ENCODE results near the gene PIBF1.

Gene PIBF1

DNA sequence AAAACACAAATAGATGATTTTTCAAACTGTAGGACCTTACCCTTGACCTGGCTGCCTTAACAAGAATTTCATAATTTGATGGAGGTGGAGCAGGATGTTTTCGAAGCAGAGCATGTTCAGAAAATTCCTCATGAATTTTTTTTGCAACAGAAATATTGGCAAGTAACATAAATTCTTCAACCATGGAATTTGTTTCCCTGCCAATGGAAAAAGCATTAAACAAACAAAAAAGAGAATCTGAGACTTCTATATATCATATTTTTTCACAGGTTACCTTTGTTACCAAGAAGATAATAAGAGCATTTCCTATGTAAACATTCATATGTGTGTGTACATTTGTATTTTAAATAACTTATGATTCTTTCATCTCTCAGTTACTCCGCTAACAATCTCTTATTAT, 18.5 kb upstream of the PIBF1 start:
- TF ChIP-seq POLR2AphosphoS5 (IDR thresholded peaks at IDR 0.05; ENCODE audit: low read depth, low read length), result no peak
- TF ChIP-seq, protein P1, sequence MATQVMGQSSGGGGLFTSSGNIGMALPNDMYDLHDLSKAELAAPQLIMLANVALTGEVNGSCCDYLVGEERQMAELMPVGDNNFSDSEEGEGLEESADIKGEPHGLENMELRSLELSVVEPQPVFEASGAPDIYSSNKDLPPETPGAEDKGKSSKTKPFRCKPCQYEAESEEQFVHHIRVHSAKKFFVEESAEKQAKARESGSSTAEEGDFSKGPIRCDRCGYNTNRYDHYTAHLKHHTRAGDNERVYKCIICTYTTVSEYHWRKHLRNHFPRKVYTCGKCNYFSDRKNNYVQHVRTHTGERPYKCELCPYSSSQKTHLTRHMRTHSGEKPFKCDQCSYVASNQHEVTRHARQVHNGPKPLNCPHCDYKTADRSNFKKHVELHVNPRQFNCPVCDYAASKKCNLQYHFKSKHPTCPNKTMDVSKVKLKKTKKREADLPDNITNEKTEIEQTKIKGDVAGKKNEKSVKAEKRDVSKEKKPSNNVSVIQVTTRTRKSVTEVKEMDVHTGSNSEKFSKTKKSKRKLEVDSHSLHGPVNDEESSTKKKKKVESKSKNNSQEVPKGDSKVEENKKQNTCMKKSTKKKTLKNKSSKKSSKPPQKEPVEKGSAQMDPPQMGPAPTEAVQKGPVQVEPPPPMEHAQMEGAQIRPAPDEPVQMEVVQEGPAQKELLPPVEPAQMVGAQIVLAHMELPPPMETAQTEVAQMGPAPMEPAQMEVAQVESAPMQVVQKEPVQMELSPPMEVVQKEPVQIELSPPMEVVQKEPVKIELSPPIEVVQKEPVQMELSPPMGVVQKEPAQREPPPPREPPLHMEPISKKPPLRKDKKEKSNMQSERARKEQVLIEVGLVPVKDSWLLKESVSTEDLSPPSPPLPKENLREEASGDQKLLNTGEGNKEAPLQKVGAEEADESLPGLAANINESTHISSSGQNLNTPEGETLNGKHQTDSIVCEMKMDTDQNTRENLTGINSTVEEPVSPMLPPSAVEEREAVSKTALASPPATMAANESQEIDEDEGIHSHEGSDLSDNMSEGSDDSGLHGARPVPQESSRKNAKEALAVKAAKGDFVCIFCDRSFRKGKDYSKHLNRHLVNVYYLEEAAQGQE (IDR thresholded peaks at IDR 0.05; ENCODE audit: insufficient read depth in 1 of 2, low read depth in 2 of 2, low read length in 2 of 2), result no peak
- TF ChIP-seq TAF1 (IDR thresholded peaks at IDR 0.05; ENCODE audit: borderline replicate concordance, insufficient read depth, low read length), result no peak
- TF ChIP-seq FOXP2 (optimal IDR thresholded peaks at IDR 0.05; ENCODE audit: borderline replicate concordance, extremely low read depth, extremely low read length, insufficient read depth), result no peak
- TF ChIP-seq SIN3A (IDR thresholded peaks at IDR 0.05; ENCODE audit: borderline replicate concordance, insufficient read depth, low read length), result no peak

DNA sequence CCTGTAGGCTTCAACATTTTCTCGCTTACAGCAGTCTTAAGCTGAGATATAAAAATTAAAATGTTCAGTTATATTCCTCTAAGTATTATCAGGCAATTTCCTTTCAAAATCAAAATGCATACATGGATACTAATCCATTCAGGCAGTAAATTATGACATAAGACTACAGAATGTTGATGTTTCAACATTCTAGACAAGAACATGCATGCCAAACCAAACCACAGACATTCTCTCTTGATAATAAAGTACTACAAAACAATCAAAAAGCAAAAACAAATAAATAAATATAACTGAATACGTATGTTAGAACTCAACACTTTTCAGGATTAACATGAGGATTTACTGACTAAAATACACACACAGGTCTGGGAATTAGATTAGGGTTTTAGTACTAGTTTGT, 7.9 kb upstream of the PIBF1 start:
- TF ChIP-seq SIN3A (IDR thresholded peaks at IDR 0.05; ENCODE audit: borderline replicate concordance, insufficient read depth, low read length), result no peak
- no peak for TF ChIP-seq FOXP2 (optimal IDR thresholded peaks at IDR 0.05; ENCODE audit: borderline replicate concordance, extremely low read depth, extremely low read length, insufficient read depth)
- TF ChIP-seq POLR2AphosphoS5 (IDR thresholded peaks at IDR 0.05; ENCODE audit: low read depth, low read length), result no peak
- TF ChIP-seq, protein P1 (IDR thresholded peaks at IDR 0.05; ENCODE audit: insufficient read depth in 1 of 2, low read depth in 2 of 2, low read length in 2 of 2), result no peak
- TF ChIP-seq TAF1 (IDR thresholded peaks at IDR 0.05; ENCODE audit: borderline replicate concordance, insufficient read depth, low read length), result no peak

DNA sequence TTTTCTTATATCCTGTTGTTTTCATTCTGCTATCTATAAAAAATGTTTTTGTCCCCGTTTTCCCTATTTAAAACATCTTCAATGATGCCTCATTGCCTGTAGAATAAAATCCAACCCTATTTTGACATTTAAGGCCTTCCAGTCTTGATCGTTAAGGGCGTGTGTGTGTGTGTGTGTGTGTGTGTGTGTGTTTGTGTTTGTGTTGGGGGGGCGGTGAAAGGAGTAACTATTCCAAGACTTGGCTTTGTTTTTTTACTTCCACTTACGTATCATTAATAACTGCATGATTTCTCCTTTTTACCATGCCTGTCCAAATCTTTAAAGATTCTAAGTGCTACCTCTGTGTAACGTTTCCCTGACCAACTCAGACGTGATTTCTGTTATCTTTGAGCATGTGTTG, 784 bp downstream of the PIBF1 start:
- TF ChIP-seq, protein P1 (IDR thresholded peaks at IDR 0.05; ENCODE audit: insufficient read depth in 1 of 2, low read depth in 2 of 2, low read length in 2 of 2), result no peak
- TF ChIP-seq SIN3A (IDR thresholded peaks at IDR 0.05; ENCODE audit: borderline replicate concordance, insufficient read depth, low read length) (no peak), POLR2AphosphoS5 (IDR thresholded peaks at IDR 0.05; ENCODE audit: low read depth, low read length) (no peak), FOXP2 (optimal IDR thresholded peaks at IDR 0.05; ENCODE audit: borderline replicate concordance, extremely low read depth, extremely low read length, insufficient read depth) (no peak), TAF1 (IDR thresholded peaks at IDR 0.05; ENCODE audit: borderline replicate concordance, insufficient read depth, low read length) (no peak)

DNA sequence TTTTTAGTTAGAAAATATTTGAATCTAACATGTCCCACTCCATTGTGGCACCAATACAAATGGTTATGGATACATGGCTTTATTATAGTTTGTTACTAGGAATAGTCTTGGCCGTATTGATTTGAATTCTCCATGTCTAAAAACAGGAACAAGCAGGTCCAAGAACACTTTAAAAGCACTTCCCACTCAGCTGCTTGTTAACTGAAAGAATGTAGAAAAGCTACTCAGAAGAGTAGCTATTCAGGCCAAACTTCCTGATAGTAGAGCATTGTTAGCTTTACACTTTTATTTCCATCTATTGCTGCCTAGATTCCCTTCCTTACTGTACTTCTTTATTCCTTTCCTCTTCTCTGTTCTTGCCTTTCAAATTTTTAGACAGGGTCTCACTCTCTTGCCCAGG, 6.9 kb downstream of the PIBF1 start:
- TF ChIP-seq SIN3A (IDR thresholded peaks at IDR 0.05; ENCODE audit: borderline replicate concordance, insufficient read depth, low read length), result no peak
- TF ChIP-seq POLR2AphosphoS5 (IDR thresholded peaks at IDR 0.05; ENCODE audit: low read depth, low read length), result no peak
- no peak for TF ChIP-seq FOXP2 (optimal IDR thresholded peaks at IDR 0.05; ENCODE audit: borderline replicate concordance, extremely low read depth, extremely low read length, insufficient read depth)
- no peak for TF ChIP-seq TAF1 (IDR thresholded peaks at IDR 0.05; ENCODE audit: borderline replicate concordance, insufficient read depth, low read length)

- TF ChIP-seq POLR2AphosphoS5 (IDR thresholded peaks at IDR 0.05; ENCODE audit: low read depth, low read length), result no peak
- no peak for TF ChIP-seq FOXP2 (optimal IDR thresholded peaks at IDR 0.05; ENCODE audit: borderline replicate concordance, extremely low read depth, extremely low read length, insufficient read depth)
- TF ChIP-seq SIN3A (IDR thresholded peaks at IDR 0.05; ENCODE audit: borderline replicate concordance, insufficient read depth, low read length), result no peak
- TF ChIP-seq TAF1 (IDR thresholded peaks at IDR 0.05; ENCODE audit: borderline replicate concordance, insufficient read depth, low read length), result no peak
- TF ChIP-seq, protein P1 (IDR thresholded peaks at IDR 0.05; ENCODE audit: insufficient read depth in 1 of 2, low read depth in 2 of 2, low read length in 2 of 2), result no peak
Observed at GRCh38 chr13:72792640-72793039, 10.7 kb downstream of the PIBF1 start.

Measured in PFSK-1 (cell line).